B cell (primary cell): ENCODE data around the gene TSNAX. TPM values are rescaled to one million over a fixed set of nuclear protein-coding genes. Genes with fewer than 3 reads are reported as not detected.

ENCODE experiments used
- ATAC-seq: fragments of 200-7000 bp; cut with Tn5 transposase; one replicate; pipeline ENCODE4 v1.10.0; 2021; ENCODE audit warnings: low read depth, mild to moderate bottlenecking, moderate number of reproducible peaks, moderate library complexity
- CTCF ChIA-PET: fragments of 350-600 bp; sonication (Branson Sonifier 250); formaldehyde crosslinking; loops from one replicate; lab custom pipeline; 2021; ENCODE audit warnings: antibody characterized with exemption, inconsistent platforms; lab: Charles Lee
- POLR2A ChIA-PET: fragments of 350-600 bp; sonication (Branson Sonifier 250); formaldehyde crosslinking; loops from one replicate; lab custom pipeline; 2021; ENCODE audit warnings: antibody characterized with exemption; lab: Charles Lee
- DNase-seq: peaks from one replicate; pipeline ENCODE4 v3.0.0; 2013
- H2AFZ ChIP-seq: 2 replicates; pipeline ENCODE4 v1.6.1; 2012; ENCODE audit warnings: mild to moderate bottlenecking, low read depth, low read length; ENCODE audit not compliant: insufficient read depth, poor library complexity, severe bottlenecking
- H3K27ac ChIP-seq, 2 donors: 1 replicate in 1 of 2; 2 replicates in 1 of 2; pipeline ENCODE4 v1.5.1; 2012 to 2013; ENCODE audit warnings: low read length in 2 of 2, mild to moderate bottlenecking in 2 of 2, moderate library complexity in 1 of 2
- H3K27me3 ChIP-seq, 4 experiments: fragments of 200-600 bp in 1 of 4; sonication (generic) in 1 of 4; replicated peaks in 1 of 4; 1 replicate in 2 of 4; 2 replicates in 2 of 4; pipeline versions ENCODE4 v1.6.1 to v1.7.0; 2013 to 2016; ENCODE audit warnings: low read length in 3 of 4, mild to moderate bottlenecking in 2 of 4, mixed read lengths in 1 of 4, moderate library complexity in 1 of 4; ENCODE audit not compliant: insufficient read depth in 4 of 4, control insufficient read depth in 3 of 4; ENCODE audit errors: control extremely low read depth in 1 of 4
- H3K36me3 ChIP-seq, 2 experiments: replicated peaks in 1 of 2; 1 replicate in 1 of 2; 2 replicates in 1 of 2; pipeline versions ENCODE4 v1.6.1 to v1.7.1; 2013; ENCODE audit warnings: low read length in 1 of 2; ENCODE audit not compliant: insufficient read depth in 2 of 2, control insufficient read depth in 1 of 2; ENCODE audit errors: control extremely low read depth in 1 of 2, extremely low read depth in 1 of 2
- H3K4me1 ChIP-seq, 2 donors: fragments of 200-600 bp in 1 of 2; sonication (generic) in 1 of 2; 1 replicate in 1 of 2; 2 replicates in 1 of 2; pipeline versions ENCODE4 v1.5.1 to v1.6.1; 2013 to 2017; ENCODE audit warnings: low read length in 2 of 2; ENCODE audit not compliant: control insufficient read depth in 2 of 2, insufficient read depth in 2 of 2
- H3K4me2 ChIP-seq: replicated peaks from 2 replicates; pipeline ENCODE3; 2012; ENCODE audit warnings: mild to moderate bottlenecking, low read depth, low read length; ENCODE audit not compliant: poor library complexity, severe bottlenecking
- H3K4me3 ChIP-seq, 5 experiments: fragments of 200-600 bp in 1 of 5; sonication (generic) in 1 of 5; 1 replicate in 3 of 5; 2 replicates in 2 of 5; pipeline versions ENCODE4 v1.5.1 to v1.7.0; 2011 to 2016; ENCODE audit warnings: low read length in 4 of 5, mild to moderate bottlenecking in 4 of 5, low read depth in 2 of 5, control low read depth in 1 of 5, moderate library complexity in 1 of 5; ENCODE audit not compliant: insufficient read depth in 1 of 5; ENCODE audit errors: control extremely low read depth in 1 of 5, extremely low read depth in 1 of 5
- H3K79me2 ChIP-seq: fragments of 200-600 bp; sonication (generic); one replicate; pipeline ENCODE4 v1.6.0; 2016; ENCODE audit warnings: low read length; ENCODE audit not compliant: control insufficient read depth, insufficient read depth
- H3K9ac ChIP-seq: fragments of 200-600 bp; sonication (generic); 2 replicates; pipeline ENCODE4 v1.6.1; 2017; ENCODE audit warnings: mild to moderate bottlenecking, low read length, moderate library complexity
- H3K9me3 ChIP-seq, 3 donors: one replicate each; pipeline versions ENCODE4 v1.6.1 to v1.7.1; 2013; ENCODE audit warnings: low read length in 2 of 3; ENCODE audit not compliant: control insufficient read depth in 2 of 3, insufficient read depth in 1 of 3; ENCODE audit errors: control extremely low read depth in 1 of 3
- H4K20me1 ChIP-seq: 2 replicates; pipeline ENCODE4 v1.6.0; 2012; ENCODE audit warnings: mild to moderate bottlenecking, low read length; ENCODE audit not compliant: insufficient read depth, control insufficient read depth, poor library complexity, severe bottlenecking
- H3K27ac Mint-ChIP-seq: one replicate; pipeline ENCODE4 v1.8.0; 2021; ENCODE audit warnings: mixed read lengths
- H3K27me3 Mint-ChIP-seq: one replicate; pipeline ENCODE4 v1.8.0; 2021; ENCODE audit warnings: mixed read lengths
- H3K4me1 Mint-ChIP-seq: one replicate; pipeline ENCODE4 v1.8.0; 2021; ENCODE audit warnings: mixed read lengths
- H3K4me3 Mint-ChIP-seq: one replicate; pipeline ENCODE4 v1.8.0; 2021; ENCODE audit warnings: mixed read lengths
- H3K9me3 Mint-ChIP-seq: one replicate; pipeline ENCODE4 v1.8.0; 2022; ENCODE audit warnings: mixed read lengths; ENCODE audit not compliant: insufficient read depth
- EZH2 ChIP-seq: IDR thresholded peaks from 2 replicates; pipeline ENCODE4 v1.6.1; 2012; ENCODE audit warnings: borderline replicate concordance, low read depth, mild to moderate bottlenecking, moderate library complexity, low read length; ENCODE audit not compliant: insufficient read depth, poor library complexity, severe bottlenecking
- WGBS: methylation state at CpG from one replicate; pipeline ENCODE4 v1.1.5; 2013; ENCODE audit warnings: missing lambda C conversion rate; ENCODE audit not compliant: insufficient coverage; 5-methylcytosine and 5-hydroxymethylcytosine counted together
- intact Hi-C: fragments of 100-400 bp; cut with micrococcal nuclease; formaldehyde crosslinking; loops from one replicate; pipeline ENCODE4 v1.10.0; 2022
- polyA plus RNA-seq: library from polyadenylated mRNA; depleted of rRNA; stranded (reverse); fragments of >200 nt; gene quantifications from 2 replicates; pipeline ENCODE4 v1.2.3, GENCODE V29; 2012
- total RNA-seq, 2 donors: library from RNA; stranded (reverse); fragments of 120-200 nt in 1 of 2; gene quantifications; 1 replicate in 1 of 2; 2 replicates in 1 of 2; pipeline versions ENCODE4 v1.2.3 to v1.2.4, GENCODE V29; 2013 to 2022
- TF ChIP-seq, protein P1 (sequence below): fragments of 200-600 bp; IDR thresholded peaks from one replicate; pipeline ENCODE4 v1.8.0; 2022; ENCODE audit warnings: antibody characterized with exemption, mild to moderate bottlenecking

The TSNAX gene
- total and polyA plus RNA-seq, 2 donors (not counting 1 experiment from before 2014, with no cell fraction given): 9.0 to 41.4 TPM

DNA sequence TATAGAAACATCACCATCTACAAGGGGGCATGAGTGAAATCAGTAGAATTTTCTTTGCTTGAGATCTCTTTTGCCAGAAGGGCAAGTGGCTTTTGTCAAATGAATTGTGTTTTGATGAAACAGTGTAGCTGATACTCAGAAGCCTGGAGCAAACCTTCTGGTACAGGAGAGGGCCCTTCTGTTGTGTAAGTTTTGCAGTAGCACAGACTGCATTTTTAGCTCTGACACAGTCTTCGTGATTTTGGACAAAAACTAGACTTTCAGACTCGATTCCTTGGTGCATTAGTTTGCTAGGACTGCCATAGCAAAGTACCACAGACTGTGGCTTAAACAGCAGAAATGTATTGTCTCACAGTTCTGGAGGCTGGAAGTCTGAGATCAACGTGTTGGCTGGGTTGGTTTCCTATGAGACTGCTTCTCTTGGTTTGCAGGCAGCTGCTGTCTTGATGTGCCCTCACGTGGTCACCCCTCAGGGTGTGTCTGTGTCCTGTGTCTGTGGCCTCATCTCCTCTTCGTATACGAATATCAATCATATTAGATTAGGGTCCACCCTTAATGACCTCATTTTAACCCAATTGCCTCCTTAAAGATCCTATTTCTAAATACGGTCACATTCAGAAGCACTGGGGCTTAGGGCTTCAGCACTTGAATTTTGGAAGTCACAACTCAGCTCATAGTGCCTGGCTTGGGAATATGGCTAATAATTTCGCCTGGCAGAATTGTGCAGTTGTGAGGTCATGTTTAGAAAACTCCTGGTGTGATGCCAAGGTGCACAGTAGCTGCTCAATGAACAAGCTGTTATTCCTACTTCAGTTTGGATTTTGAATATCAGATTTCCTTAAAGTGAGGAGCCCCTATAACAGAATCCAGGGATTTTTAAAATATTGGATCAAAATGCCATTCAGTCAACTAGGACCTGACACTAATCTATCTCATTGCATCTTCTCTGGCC lies 77.0 kb downstream of the TSNAX start:
- Histone ChIP-seq H3K27me3 (peaks cover 0 to 3% (median 1%) of the 10 kb centered on the region in 4 experiments), H3K9ac (no peak overlapping the region), H3K79me2 (no peaks in the 10 kb centered on the region), H2AFZ (no peak overlapping the region), H3K27ac (no peak overlapping the region), H3K9me3 (peaks cover 0 to 4% (median 0%) of the 10 kb centered on the region in 3 donors), H3K36me3 (no peaks in the 10 kb centered on the region), H3K4me1 (peaks cover 12% of the 10 kb centered on the region in 2 donors), H4K20me1 (no peaks in the 10 kb centered on the region), H3K4me3 (no peak overlapping the region), H3K4me2 (no peak overlapping the region)
- H3K4me1 Mint-ChIP-seq: peaks cover 19% of the 10 kb centered on the region
- intact Hi-C loops: loop anchor here (2.0 kb wide), 1 partner anchor 689 kb away; no protein-coding TSS in a partner anchor
- H3K4me3 Mint-ChIP-seq: no peak overlapping the region
- no peaks in the 10 kb centered on the region for H3K9me3 Mint-ChIP-seq
- POLR2A ChIA-PET: no interaction called here
- WGBS: 90% methylated on average over 4 of the region's 8 CpGs
- H3K27ac Mint-ChIP-seq: no peak overlapping the region
- DNase-seq: no peak
- H3K27me3 Mint-ChIP-seq: peaks cover 8% of the 10 kb centered on the region
- no peak for TF ChIP-seq EZH2
- TF ChIP-seq, protein P1, sequence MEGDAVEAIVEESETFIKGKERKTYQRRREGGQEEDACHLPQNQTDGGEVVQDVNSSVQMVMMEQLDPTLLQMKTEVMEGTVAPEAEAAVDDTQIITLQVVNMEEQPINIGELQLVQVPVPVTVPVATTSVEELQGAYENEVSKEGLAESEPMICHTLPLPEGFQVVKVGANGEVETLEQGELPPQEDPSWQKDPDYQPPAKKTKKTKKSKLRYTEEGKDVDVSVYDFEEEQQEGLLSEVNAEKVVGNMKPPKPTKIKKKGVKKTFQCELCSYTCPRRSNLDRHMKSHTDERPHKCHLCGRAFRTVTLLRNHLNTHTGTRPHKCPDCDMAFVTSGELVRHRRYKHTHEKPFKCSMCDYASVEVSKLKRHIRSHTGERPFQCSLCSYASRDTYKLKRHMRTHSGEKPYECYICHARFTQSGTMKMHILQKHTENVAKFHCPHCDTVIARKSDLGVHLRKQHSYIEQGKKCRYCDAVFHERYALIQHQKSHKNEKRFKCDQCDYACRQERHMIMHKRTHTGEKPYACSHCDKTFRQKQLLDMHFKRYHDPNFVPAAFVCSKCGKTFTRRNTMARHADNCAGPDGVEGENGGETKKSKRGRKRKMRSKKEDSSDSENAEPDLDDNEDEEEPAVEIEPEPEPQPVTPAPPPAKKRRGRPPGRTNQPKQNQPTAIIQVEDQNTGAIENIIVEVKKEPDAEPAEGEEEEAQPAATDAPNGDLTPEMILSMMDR: no peak
- no peak for ATAC-seq
- CTCF ChIA-PET: interaction anchor here (0.8 to 4.0 kb wide), 11 partner anchors 12 to 290 kb away, joined by 3 to 33 read pairs (median 5); partner anchors contain the start of gene SPRTN

DNA sequence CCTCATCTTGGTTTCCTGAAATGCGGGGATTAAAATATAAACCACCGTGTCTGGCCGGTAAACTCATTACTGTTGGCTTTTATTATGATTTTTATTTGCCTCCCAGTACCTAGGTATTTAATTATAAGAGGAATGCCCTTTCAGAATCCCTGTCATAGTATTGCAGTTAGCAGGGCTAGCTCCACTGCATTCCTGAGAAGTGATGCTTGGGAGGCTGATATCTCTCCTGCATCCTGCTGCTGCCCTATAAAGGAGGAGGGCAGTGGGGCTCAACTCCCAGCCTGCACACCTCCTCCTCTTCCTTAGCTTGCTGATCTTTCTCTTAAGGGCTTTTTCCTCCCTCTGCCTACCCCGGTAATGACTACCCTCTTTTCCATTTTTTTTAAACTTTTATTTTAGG lies 78.2 kb downstream of the TSNAX start:
- intact Hi-C loops: no loop called here
- peaks cover 12% of the 10 kb centered on the region for H3K27me3 Mint-ChIP-seq
- H3K9me3 Mint-ChIP-seq: no peaks in the 10 kb centered on the region
- peaks cover 0 to 4% (median 0%) of the 10 kb centered on the region in 3 donors for H3K9me3 ChIP-seq
- H3K4me3 ChIP-seq: no peak overlapping the region
- H3K4me1 Mint-ChIP-seq: peaks cover 31% of the 10 kb centered on the region
- CTCF ChIA-PET: interaction anchor here (1.3 to 4.0 kb wide), 6 partner anchors 10 to 291 kb away, joined by 5 to 33 read pairs (median 7); partner anchors contain the start of gene SPRTN
- ATAC-seq (no peak), DNase-seq (no peak)
- H4K20me1 ChIP-seq: no peaks in the 10 kb centered on the region
- H3K9ac ChIP-seq: no peak overlapping the region
- H3K4me3 Mint-ChIP-seq: no peak overlapping the region
- POLR2A ChIA-PET: no interaction called here
- no peak overlapping the region for H2AFZ ChIP-seq
- TF ChIP-seq, protein P1: no peak
- TF ChIP-seq EZH2: no peak
- no peaks in the 10 kb centered on the region for H3K36me3 ChIP-seq
- H3K27me3 ChIP-seq: peaks cover 0 to 3% (median 1%) of the 10 kb centered on the region in 4 experiments
- H3K79me2 ChIP-seq: no peaks in the 10 kb centered on the region
- H3K4me1 ChIP-seq: peaks cover 25% of the 10 kb centered on the region in 2 donors
- no peak overlapping the region for H3K27ac Mint-ChIP-seq
- no CpG with 5 or more reads among the region's 4 CpGs for WGBS
- no peak overlapping the region for H3K4me2 ChIP-seq
- H3K27ac ChIP-seq: no peak overlapping the region
